ENCODE results near the gene PLA2G6.
"Not testable (repeated sequence)": the region's sequence is repeated elsewhere in the genome, so short reads cannot be mapped to it uniquely, and the experiment has no call there.

Gene PLA2G6

DNA sequence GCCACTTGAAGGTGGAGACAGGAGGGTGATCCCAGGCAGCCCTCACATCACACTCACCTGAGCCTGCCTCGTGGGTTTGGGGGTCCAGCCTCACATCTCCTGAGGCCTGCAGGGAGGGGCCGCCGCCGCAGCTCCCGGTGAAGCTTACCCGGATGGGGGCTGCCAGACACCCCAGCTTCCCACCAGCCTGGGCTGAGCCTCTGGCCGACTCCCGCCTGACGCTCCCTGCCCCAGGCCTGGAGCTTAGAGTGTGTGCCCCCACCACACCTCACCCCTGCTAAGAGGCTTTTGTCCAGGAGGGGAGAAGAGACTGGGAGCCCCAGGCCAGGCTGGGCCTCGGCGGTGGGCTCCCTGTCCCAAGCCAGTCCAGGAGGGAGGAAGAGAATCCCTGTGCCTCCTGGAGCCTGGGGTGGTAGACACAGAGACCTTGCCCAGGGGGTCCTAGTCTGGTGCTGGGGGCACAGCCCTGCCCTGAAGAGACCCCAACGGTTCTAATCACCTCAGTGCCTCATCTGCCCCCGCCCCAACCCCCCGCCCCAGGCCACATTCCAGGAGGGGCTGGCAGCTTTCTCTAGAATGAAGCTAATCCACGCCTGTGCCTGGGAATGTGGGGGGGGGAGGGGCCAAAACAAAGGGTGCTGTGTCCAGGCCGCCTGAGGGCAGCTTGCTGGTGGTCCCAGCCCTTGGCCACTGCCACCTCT is 97.5 kb downstream of the PLA2G6 start, which contains the start of gene SLC16A8:
Gene SLC16A8 (minus strand): TSS at position 254 of the 701 bp plus-strand sequence. CDS start 1,311 bp downstream, outside the sequence.
- no peak for DNase-seq (ENCODE audit: low read depth in 2 of 2)

DNA sequence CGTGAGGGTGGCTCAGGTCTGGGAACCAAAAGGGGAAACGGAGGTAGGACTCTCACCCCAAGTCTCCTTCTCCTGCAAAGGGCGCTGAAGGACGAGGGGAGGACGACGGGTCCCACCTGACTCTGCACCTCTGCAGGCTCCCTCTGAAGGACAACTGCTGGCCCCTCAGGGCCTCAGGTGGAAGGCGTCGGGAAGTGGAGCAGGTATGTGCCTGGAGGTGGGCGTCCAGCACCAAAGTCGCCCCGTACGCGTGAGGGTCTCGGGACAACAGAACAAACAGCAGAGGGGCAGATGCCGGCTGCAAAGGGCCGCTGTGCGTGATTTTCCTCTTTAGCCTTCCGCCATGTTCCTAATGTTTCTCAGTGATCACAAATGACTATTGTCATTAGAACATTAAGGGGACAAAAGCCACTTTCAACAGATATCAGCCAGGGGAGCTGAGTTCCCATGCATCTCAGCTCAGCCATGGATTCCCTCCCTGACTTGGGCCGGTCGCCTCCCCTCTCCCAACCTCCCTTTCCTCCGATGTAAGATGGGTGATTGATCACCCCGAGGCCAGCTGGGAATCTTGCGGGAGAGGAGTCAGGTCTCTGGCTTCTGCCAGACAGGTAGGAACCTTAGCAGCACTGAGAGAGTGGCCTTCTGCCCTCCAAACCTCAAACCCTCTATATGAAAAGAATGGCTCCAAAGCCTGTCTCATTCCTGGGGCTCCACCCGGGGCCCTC is 98.5 kb downstream of the PLA2G6 start:
- DNase-seq (ENCODE audit: low read depth in 2 of 2) = no peak

DNA sequence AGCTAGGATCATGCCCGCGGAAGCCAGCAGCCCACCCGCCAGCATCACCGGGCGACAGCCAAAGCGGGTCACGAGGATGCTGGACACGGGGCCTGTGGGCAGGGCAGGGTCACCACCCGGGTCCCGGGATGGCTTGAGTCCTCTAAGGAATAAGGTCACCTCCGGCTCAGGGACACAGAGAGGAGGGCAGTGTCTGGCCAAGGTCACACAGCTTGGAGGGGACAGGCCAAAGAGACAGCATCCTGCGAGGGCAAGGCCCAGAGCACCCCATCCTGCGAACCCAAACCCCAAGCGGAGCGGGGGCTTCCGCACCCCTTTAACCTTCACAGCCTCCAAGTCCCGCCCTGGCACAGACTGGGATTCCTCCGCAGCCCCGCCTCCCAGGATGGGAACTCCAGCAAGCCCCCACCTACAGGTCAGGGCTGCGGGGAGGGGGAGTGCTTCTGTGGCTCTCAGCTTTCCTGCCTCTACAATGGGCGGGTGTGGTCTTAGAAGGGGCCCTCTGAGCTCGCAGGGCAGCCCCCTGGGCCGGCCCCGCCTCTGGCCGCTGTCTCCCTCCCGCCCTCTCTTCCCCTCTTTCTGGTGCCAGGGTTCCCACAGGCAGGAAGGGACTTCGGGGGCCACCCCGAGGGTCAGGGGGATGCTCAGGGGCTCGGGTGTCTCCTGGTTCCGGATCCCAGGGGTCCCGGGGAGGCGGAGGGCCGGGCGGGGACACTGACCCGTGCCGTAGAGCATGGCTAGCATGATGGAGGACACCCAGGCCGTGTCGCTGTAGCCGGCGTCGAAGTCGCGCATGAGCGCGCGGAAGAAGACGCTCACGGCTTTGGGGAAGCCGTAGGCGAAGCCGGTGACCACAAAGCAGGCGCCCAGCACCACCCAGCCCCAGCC is 99.4 kb downstream of the PLA2G6 start:
- no peak for DNase-seq (ENCODE audit: low read depth in 2 of 2)

DNA sequence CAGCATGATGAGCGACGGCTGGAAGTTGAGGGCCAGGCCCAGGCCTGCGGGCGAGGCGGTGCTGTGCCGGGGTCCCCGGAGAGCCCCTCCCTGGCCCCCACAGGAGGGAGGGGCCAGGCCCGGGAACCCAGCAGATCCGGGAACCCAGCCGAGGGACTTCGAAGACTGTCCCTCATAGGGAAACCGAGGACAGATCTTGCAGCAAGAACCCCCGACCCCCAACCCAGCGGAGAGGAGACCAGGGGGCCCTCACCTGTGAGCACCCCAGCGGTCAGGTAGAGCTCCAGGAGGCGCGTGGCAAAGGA is 100.0 kb downstream of the PLA2G6 start:
- DNase-seq (ENCODE audit: low read depth in 2 of 2) = no peak

DNA sequence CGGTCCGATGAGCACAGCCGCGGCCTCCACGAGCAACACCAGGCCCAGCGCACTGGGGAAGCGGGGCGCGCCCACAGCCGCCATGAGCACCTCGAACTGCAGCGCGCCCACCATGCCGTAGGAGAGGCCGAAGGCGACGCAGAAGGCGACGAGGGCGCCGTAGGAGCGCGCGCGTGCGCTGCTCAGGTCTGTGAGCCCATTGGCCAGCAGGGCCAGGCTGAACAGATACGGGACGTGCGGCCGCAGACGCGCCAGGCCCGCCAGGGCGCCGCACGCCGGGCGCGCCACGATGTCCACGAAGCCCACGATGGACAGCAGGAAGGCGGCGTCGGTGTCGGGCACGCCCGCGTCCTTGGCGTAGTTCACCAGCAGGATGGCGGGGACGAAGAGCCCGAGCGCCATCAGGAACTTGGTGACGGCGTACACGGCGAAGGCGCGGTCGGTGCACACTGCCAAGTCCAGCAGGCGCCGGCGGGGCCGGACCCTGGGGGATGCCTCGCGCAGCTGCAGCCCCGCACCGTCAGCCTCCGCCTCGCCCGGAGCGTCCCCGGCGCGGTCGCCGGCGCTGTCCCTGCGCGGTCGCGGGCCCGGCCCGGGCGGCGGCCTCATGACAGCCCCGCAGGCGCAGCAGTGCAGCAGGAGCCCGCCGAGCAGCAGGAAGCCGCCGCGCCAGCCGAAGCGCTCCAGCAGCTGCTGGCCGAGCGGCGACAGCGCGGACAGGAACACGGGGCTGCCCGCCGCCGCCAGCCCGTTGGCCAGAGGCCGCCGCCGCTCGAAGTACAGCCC is 100.6 kb downstream of the PLA2G6 start:
- no peak for DNase-seq (ENCODE audit: low read depth in 2 of 2)

DNA sequence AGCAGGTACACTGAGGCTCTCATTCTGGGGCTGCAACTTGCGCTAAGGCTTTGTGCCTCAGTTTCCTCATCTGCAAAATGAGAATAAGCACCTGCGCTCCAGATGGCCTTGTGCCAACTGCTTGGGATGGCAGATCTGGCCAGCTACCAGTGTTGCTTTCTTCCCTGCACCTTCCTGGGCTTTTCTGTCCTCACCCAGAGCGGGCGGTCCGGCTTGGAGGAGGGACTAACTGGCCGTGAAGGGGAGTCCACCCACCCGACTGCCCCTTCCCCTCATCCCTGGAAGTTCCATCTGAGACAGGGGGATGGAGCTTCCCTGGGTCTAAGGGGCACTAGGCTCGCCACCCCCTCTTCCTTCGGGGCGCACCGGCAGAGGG is 101.2 kb downstream of the PLA2G6 start:
- DNase-seq (ENCODE audit: low read depth in 2 of 2) = no peak

DNA sequence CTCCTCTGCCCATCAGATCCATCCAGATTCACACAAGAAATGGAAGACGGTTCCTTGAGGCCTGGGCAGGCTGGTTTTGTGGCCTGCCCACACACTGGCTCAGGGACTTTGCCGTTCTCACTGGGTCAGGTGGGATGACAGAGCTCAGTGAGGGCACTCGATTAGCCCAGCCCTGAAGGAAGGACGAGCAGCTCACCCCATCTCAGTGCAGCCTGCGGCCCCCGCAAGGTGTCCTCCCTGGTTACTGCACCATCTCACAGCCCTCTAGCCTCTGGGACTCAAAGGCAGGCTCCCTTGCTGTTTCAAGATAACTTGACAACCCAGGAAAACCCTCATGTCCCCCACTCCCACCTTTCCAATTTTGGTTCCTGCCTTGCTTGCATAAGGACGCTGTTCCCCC is 101.8 kb downstream of the PLA2G6 start:
- DNase-seq (ENCODE audit: low read depth in 2 of 2) = no peak

DNA sequence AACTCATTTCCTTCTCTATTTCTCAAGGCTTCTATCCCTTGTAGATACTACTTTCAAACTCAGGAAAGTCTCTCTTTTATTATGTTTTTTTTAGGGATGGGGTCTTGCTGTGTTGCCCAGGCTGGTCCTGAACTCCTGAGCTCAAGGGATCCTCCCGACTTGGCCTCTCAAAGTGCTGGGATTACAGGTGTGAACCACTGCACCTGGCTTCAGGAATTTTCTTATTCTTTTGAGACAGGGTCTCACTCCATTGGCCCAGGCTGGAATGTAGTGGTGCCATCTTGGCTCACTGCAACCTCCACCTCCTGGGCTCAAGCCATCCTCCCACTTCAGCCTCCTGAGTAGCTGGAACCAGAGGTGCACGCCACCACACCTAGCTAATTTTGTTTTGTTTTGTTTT is 102.4 kb downstream of the PLA2G6 start:
- not testable (repeated sequence) for DNase-seq (ENCODE audit: low read depth in 2 of 2)

DNA sequence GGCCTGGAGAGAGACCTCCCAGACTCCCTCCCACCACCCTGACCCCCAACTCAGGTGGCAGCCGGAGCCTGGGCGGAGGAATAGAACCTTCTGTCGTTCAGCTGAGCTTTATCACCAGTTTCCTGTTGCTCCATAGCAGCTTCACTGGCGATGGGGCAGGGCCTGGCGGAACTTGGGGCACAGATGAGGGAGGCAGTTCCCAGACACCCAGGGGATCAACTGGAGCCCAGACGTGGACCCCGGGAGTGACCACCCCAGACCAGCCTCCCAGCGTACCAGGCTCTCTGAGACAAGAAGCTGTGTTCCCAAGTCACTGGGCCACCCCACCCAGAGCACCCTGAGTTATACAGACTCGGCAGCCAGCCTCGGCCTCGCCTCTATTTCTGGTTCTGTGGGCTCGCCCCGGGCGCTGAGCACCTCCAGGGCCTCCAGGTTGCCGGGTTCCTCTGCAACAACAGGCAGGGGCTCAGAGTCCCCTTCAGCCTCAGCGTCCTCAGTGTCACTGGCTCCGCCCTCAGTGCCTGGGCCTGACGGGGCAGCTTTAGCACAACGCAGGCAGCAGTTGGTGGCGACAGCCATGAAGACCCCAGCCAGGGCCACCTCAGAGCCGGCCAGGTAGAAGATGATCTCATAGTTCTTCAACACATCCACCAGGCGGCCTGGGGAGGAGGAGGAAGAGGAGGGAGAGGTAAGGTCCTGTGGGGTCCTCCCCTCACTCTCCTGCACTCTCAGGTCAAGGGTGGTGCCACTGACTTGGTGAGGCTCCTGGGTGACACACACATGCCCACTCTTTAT is 103.4 kb downstream of the PLA2G6 start:
- no peak for DNase-seq (ENCODE audit: low read depth in 2 of 2)

DNA sequence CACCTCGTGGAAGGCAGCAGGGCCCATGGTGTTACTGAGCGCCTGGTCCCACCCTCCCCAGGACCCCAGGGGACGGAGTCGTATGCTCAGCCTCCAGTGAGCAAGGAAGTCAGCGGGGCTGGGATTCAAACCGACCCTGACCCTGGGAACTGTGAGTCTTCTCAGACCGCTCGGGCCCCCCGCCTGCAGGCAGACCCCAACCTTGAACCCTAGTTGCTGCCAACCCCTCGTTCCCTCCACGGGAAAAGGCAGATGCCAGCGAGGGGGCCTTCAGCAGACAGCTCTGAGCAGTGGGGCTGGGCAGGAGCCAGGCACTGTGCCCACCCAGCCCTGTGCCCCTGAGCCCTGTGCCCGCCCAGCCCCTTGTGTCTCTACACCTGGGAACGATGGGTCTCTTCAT is 104.0 kb downstream of the PLA2G6 start:
- DNase-seq (ENCODE audit: low read depth in 2 of 2) = no peak

DNA sequence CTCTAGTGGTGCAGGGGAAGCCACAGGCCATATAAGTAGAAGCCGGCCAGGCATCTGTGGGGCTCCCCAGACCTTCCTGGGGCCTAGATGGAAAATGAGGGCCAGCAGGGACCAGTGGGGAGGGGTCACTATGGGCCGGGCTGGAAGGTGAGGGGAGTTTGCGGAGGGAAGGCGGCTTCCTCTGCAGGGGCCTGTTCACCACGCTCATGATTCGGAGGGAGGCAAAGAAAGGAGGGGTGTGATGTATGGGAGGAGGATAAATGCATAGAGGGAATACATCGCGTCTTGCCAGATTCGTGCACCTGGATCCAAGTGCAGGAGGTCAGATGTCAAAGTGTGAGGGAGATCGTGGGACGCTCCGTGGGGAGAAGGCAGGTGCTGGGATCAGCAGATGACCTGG is 104.5 kb downstream of the PLA2G6 start:
- DNase-seq (ENCODE audit: low read depth in 2 of 2) = no peak

DNA sequence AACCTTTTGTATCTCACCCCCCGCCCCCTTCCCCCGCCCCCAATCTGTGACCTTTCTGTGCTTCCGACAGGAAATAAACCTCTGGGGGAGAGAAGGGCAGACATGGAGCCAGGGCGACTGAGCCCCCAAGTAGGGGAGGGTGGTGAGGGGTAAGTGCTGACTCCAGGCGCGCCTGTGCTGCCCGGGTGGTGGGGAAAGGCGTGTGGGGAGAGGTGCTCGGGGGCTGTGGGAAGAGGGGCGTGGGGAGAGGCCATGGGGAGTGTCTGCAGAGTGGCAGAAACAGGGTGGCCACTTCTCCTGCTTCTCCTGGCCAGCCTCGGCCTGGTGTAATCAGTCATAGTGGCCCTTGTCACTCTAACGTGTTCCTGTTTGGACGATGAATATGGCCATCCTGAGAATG is 105.7 kb downstream of the PLA2G6 start:
- DNase-seq (ENCODE audit: low read depth in 2 of 2) = no peak

DNA sequence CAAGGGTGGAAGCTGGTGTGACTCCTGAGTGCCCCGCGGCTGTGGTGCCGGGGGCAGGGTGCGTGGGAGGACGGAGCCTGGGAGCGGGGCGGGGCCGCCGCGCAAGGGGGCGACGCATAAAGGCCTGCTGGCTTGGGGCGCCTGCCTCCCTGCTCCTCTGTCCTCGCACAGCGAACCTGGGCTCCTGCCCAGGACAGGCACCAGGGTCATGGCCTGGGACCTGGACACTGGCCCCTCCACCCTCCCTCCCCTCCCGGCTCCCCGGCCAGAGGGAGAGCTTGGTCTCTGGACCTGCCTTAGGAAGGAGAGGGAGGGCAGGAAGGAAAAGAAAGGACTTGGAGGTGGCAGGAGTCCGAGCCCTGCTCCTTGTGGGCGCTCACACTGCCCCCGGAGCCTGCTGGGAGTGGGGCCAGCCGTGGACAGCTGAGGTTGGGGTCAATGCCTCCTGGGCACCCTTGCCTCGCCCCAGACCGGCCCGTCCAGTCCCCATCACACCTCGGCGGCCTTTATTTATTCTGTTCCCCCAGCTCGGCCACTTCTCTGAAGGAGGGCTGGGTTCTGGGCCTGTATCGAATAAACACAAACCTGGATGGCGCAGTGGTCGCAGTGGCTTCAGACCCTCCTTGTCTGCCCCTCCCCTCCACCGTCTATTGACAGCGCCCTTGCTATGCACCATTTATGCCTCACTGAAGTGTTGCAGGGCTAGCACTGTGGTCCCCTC is 106.4 kb downstream of the PLA2G6 start:
- no peak for DNase-seq (ENCODE audit: low read depth in 2 of 2)

DNA sequence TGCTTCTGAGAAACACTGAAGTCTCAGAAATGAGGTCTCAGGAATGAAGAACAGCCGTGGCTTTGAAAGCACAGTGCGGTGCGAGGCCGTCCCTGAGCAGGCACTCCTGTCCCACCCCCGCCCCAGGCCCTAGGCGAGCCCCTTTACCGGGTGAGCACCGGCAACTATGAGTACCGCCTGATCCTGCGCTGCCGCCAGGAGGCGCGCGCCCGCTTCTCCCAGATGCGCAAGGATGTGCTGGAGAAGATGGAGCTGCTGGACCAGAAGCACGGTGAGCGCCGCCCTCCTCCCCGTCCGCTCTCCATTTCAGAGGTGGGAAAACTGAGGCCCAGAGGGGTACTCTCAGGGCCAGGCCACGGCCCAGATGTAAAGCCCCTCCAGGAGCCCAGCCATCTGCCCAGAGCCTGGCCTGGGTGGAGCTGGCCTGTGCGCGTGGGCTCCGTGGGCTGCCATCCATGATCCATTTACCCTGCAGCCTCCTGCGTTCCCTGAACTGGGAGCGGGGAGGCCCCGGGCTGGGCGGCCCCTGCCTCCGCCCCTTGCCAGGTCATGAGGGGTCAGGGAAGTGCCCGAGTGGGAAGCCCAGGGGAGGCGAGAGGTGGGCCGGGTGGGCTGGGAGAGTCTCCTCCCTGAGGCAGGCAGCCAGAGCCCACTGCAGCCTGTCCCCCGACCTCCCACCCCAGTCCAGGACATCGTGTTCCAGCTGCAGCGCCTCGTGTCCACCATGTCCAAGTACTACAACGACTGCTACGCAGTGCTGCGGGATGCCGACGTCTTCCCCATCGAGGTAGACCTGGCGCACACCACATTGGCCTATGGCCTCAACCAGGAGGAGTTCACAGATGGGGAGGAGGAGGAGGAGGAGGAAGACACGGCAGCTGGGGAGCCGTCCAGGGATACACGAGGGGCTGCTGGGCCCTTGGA is 107.2 kb downstream of the PLA2G6 start:
- DNase-seq (ENCODE audit: low read depth in 2 of 2) = no peak

DNA sequence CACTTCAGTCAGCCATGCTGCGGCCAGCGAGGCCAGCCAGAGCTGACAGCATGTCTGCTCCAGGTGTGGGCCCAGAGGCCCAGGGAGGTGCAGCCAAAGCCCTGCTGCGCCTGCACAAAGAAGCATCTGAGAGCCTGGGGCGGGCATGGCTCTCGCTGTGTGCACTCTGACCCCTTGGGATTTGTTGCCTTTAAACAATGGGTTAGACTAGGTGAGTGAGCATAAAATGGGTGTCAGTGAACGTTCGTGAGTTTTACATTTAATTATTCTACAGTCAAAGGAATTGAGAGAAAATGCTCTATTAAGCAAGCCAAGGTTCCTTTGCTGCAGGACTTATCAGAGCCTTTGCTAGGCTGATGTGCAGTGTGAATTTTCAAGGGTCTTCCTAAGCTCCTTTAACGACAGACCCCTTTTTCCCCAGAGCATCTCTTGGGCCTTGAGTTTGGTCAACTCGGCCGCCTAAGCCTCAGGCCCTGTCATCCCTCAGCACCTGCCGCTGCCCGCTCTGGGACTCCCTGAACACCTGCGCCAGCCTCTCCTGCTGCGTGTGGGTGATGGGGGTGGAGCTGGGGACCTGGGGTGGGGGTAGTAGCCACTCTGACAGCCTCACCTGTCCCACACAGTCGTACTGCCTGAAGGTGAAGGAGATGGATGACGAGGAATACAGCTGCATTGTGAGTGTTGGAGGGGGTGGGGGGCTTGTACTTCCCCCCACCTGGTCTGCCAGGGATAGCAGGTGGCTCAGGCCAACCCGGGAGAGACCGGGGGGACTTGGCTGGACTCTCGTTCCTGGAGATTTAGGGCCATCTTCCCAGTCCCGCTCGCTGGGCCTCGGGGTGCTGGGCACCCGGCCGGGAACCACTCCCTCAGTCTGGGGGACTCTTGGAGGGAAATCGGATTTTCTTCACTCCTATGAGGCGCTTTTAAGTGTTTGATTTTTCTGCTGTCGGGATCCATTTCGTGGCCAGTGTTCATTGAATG is 108.2 kb downstream of the PLA2G6 start:
- no peak for DNase-seq (ENCODE audit: low read depth in 2 of 2)

DNA sequence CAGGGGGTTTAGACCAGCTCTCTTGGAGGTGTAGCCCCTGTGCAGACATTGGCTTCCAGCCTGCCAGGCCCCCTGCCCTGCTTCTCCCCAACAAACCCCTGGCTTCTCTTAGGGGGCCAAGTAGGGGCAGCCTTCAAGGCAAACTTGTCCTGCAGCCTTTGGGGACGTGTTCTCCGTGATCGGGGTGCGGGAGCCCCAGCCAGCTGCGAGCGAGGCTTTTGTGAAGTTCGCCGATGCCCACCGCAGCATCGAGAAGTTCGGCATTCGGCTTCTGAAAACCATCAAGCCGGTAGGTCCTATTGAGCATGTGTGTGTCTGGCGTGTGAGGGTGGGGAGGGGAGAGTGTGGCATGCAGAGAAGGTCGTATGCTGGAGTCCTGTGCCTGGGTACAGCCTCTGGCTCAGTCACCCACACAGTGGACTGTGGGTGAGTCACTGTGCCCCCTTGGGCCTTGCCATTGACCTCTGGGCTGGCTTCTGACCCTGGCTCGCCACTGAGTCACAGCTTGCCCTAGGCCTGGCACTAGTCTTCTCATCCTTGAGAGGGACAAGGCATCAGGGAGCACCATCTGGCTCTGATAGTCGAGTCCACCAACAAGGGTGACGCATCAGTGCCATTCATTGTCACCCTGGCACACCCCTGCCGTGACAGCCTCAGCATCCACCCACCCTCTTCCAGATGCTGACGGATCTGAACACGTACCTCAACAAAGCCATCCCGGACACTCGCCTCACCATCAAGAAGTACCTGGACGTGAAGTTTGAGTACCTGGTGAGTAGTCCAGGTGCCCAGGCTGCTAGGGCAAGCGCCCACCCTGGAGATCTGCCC is 109.1 kb downstream of the PLA2G6 start:
- no peak for DNase-seq (ENCODE audit: low read depth in 2 of 2)

Data from stimulated activated CD8-positive, alpha-beta memory T cell treated with anti-CD3 and anti-CD28 coated beads, Interleukin-7, amount 100 ng/mL, for 1 hour (primary cell).